Embryonic facial prominence (tissue), 1 donor: ENCODE data around the gene CLCA1.

Experiments used
- DNase-seq: peaks from one replicate; pipeline ENCODE4 v3.0.0-alpha.2; 2016; ENCODE audit errors: extremely low spot score

CLCA1 gene

GRCh38 chr1:86468501-86468977, at the start of gene CLCA1:
CLCA1 (plus strand) TSS chr1:86468927; CDS start chr1:86468972, 45 bp downstream.
- no peak for DNase-seq

- no peak for DNase-seq
These were observed 49.3 kb upstream of the CLCA1 start for GRCh38 chr1:86419277-86419903.

- DNase-seq = no peak
These were observed 47.0 kb upstream of the CLCA1 start for GRCh38 chr1:86421601-86422280.

- no peak for DNase-seq
These were observed 45.3 kb upstream of the CLCA1 start for GRCh38 chr1:86423473-86423872.

GRCh38 chr1:86423873-86424272, 44.9 kb upstream of the CLCA1 start, which contains the start of gene CLCA2:
CLCA2 (plus strand) TSS chr1:86424171; CDS start chr1:86424248, 77 bp downstream.
- no peak for DNase-seq

GRCh38 chr1:86429122-86429725, 39.5 kb upstream of the CLCA1 start:
- DNase-seq = no peak

GRCh38 chr1:86429835-86430234, 38.9 kb upstream of the CLCA1 start:
- DNase-seq = no peak

- no peak for DNase-seq
These were observed 38.4 kb upstream of the CLCA1 start for GRCh38 chr1:86430376-86430775.

- DNase-seq = no peak
These were observed 34.7 kb upstream of the CLCA1 start for GRCh38 chr1:86434059-86434458.

- DNase-seq = no peak
These were observed 33.4 kb upstream of the CLCA1 start for GRCh38 chr1:86435327-86435726.

GRCh38 chr1:86436041-86436440, 32.7 kb upstream of the CLCA1 start:
- no peak for DNase-seq

- no peak for DNase-seq
These were observed 27.1 kb upstream of the CLCA1 start for GRCh38 chr1:86441581-86441980.

GRCh38 chr1:86441997-86442396, 26.7 kb upstream of the CLCA1 start:
- no peak for DNase-seq

- no peak for DNase-seq
These were observed 22.8 kb upstream of the CLCA1 start for GRCh38 chr1:86445919-86446318.

GRCh38 chr1:86447198-86447790, 21.4 kb upstream of the CLCA1 start:
- DNase-seq = no peak

- DNase-seq = no peak
These were observed 20.1 kb upstream of the CLCA1 start for GRCh38 chr1:86448670-86449069.

GRCh38 chr1:86449103-86449502, 19.6 kb upstream of the CLCA1 start:
- no peak for DNase-seq

GRCh38 chr1:86450847-86451246, 17.9 kb upstream of the CLCA1 start:
- no peak for DNase-seq

- no peak for DNase-seq
These were observed 15.1 kb upstream of the CLCA1 start for GRCh38 chr1:86453664-86454063.

GRCh38 chr1:86455073-86455472, 13.7 kb upstream of the CLCA1 start:
- DNase-seq = no peak

- DNase-seq = no peak
These were observed 7.7 kb upstream of the CLCA1 start for GRCh38 chr1:86460998-86461397.

GRCh38 chr1:86461482-86461881, 7.2 kb upstream of the CLCA1 start:
- DNase-seq = no peak

GRCh38 chr1:86464819-86465218, 3.9 kb upstream of the CLCA1 start:
- no peak for DNase-seq
